K562 (cell line): ENCODE data around the gene TRIO.
"Not testable (repeated sequence)": the region's sequence is repeated elsewhere in the genome, so short reads cannot be mapped to it uniquely, and the experiment has no call there.

Experiments
- BRF1 ChIP-seq: IDR thresholded peaks from 3 replicates; pipeline ENCODE4 v1.6.1; 2011; ENCODE audit warnings: borderline replicate concordance, mild to moderate bottlenecking; ENCODE audit not compliant: insufficient read length; ENCODE audit errors: extremely low read depth
- CBX3 ChIP-seq, 2 experiments: IDR thresholded peaks; 1 replicate in 1 of 2; 2 replicates in 1 of 2; pipeline ENCODE4 v1.6.1; 2012; ENCODE audit warnings: inconsistent platforms in 2 of 2, low read length in 2 of 2, borderline replicate concordance in 1 of 2, control low read depth in 1 of 2
- EP300 ChIP-seq: IDR thresholded peaks from 2 replicates; pipeline ENCODE4 v1.6.1; 2012; ENCODE audit warnings: low read length, improper control_type of control experiment
- FOXK1 ChIP-seq: sonication (generic); formaldehyde crosslinking; IDR thresholded peaks from 2 replicates; pipeline ENCODE4 v1.8.0; 2022; ENCODE audit warnings: missing genetic modification reagents, mild to moderate bottlenecking, borderline replicate concordance
- HDAC8 ChIP-seq: fragments of 450-650 bp; IDR thresholded peaks from 2 replicates; pipeline ENCODE4 v1.6.1; 2016; ENCODE audit warnings: mild to moderate bottlenecking, missing genetic modification characterization, moderate library complexity, missing compliant biosample characterization
- JUN ChIP-seq, 2 experiments: sonication (generic) in 1 of 2; formaldehyde crosslinking in 1 of 2; IDR thresholded peaks; 2 replicates each; pipeline versions ENCODE4 v1.6.1 to v1.8.0; 2012 to 2022; ENCODE audit warnings: borderline replicate concordance in 2 of 2, mild to moderate bottlenecking in 2 of 2, improper control_type of control experiment in 1 of 2, low read depth in 1 of 2, low read length in 1 of 2, missing genetic modification reagents in 1 of 2
- NCOA6 ChIP-seq: fragments of 450-650 bp; IDR thresholded peaks from 2 replicates; pipeline ENCODE4 v1.6.1; 2017; ENCODE audit warnings: mild to moderate bottlenecking
- NRF1 ChIP-seq, 2 experiments: fragments of 450-650 bp; IDR thresholded peaks in 1 of 2; conservative IDR thresholded peaks in 1 of 2; 2 replicates each; pipeline ENCODE4 v1.6.1; 2014; ENCODE audit warnings: mild to moderate bottlenecking in 2 of 2
- SMAD3 ChIP-seq: fragments of 450-650 bp; formaldehyde crosslinking; conservative IDR thresholded peaks from 2 replicates; pipeline ENCODE4 v1.4.0; 2020; ENCODE audit warnings: mild to moderate bottlenecking
- SOX6 ChIP-seq: fragments of 450-650 bp; IDR thresholded peaks from 2 replicates; pipeline ENCODE4 v1.6.1; 2014; ENCODE audit warnings: mild to moderate bottlenecking
- TCF7 ChIP-seq: sonication (generic); IDR thresholded peaks from 2 replicates; pipeline ENCODE4 v1.6.1; 2016; ENCODE audit warnings: antibody characterized with exemption, borderline replicate concordance
- ZKSCAN1 ChIP-seq: fragments of 150-350 bp; IDR thresholded peaks from 2 replicates; pipeline ENCODE4 v1.6.1; 2016; ENCODE audit warnings: low read depth, low read length
- TF ChIP-seq, protein P1 (sequence below), 3 experiments: IDR thresholded peaks in 2 of 3; conservative IDR thresholded peaks in 1 of 3; 2 replicates each; pipeline ENCODE4 v1.5.1; 2011 to 2012; ENCODE audit warnings: low read length in 3 of 3, mild to moderate bottlenecking in 3 of 3, control low read depth in 2 of 3, improper control_type of control experiment in 1 of 3, inconsistent platforms in 1 of 3, low read depth in 1 of 3, mixed read lengths in 1 of 3, moderate library complexity in 1 of 3; ENCODE audit not compliant: insufficient read depth in 2 of 3
- TF ChIP-seq, protein P2 (sequence below): fragments of 250-450 bp; sonication (Bioruptor Pico); IDR thresholded peaks from 2 replicates; pipeline ENCODE4 v1.9.0; 2021; ENCODE audit warnings: mild to moderate bottlenecking, inconsistent platforms

DNA sequence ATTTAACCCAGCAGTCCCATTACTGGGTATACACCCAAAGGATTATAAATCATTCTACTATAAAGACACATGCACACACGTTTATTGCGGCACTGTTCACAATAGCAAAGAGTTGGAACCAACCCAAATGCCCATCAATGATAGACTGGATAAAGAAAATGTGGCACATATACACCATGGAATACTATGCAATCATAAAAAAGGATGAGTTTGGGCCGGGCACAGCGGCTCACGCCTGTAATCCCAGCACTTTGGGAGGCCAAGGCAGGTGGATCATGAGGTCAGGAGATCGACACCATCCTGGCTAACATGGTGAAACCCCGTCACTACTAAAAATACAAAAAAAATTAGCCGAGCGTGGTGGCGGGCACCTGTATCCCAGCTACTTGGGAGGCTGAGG, 249.4 kb downstream of the TRIO start:
- TF ChIP-seq, protein P1, sequence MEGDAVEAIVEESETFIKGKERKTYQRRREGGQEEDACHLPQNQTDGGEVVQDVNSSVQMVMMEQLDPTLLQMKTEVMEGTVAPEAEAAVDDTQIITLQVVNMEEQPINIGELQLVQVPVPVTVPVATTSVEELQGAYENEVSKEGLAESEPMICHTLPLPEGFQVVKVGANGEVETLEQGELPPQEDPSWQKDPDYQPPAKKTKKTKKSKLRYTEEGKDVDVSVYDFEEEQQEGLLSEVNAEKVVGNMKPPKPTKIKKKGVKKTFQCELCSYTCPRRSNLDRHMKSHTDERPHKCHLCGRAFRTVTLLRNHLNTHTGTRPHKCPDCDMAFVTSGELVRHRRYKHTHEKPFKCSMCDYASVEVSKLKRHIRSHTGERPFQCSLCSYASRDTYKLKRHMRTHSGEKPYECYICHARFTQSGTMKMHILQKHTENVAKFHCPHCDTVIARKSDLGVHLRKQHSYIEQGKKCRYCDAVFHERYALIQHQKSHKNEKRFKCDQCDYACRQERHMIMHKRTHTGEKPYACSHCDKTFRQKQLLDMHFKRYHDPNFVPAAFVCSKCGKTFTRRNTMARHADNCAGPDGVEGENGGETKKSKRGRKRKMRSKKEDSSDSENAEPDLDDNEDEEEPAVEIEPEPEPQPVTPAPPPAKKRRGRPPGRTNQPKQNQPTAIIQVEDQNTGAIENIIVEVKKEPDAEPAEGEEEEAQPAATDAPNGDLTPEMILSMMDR (IDR thresholded peaks at IDR 0.05 in 2 of 3, conservative IDR thresholded peaks at IDR 0.05 in 1 of 3; ENCODE audit: insufficient read depth in 2 of 3, low read depth in 1 of 3, low read length in 3 of 3) = not testable (repeated sequence)
- TF ChIP-seq FOXK1 (CRISPR knock-in tag); JUN (IDR thresholded peaks at IDR 0.05; ENCODE audit: borderline replicate concordance, low read depth, low read length); JUN (CRISPR knock-in tag; IDR thresholded peaks at IDR 0.05; ENCODE audit: borderline replicate concordance); HDAC8 (tag); BRF1; NCOA6; SOX6; CBX3 (IDR thresholded peaks at IDR 0.05; ENCODE audit: borderline replicate concordance in 1 of 2, low read length in 2 of 2); SMAD3 (CRISPR knock-in tag); TCF7; NRF1 (conservative IDR thresholded peaks at IDR 0.05 in 1 of 2, IDR thresholded peaks at IDR 0.05 in 1 of 2); ZKSCAN1; EP300: not testable (repeated sequence)
- TF ChIP-seq, protein P2, sequence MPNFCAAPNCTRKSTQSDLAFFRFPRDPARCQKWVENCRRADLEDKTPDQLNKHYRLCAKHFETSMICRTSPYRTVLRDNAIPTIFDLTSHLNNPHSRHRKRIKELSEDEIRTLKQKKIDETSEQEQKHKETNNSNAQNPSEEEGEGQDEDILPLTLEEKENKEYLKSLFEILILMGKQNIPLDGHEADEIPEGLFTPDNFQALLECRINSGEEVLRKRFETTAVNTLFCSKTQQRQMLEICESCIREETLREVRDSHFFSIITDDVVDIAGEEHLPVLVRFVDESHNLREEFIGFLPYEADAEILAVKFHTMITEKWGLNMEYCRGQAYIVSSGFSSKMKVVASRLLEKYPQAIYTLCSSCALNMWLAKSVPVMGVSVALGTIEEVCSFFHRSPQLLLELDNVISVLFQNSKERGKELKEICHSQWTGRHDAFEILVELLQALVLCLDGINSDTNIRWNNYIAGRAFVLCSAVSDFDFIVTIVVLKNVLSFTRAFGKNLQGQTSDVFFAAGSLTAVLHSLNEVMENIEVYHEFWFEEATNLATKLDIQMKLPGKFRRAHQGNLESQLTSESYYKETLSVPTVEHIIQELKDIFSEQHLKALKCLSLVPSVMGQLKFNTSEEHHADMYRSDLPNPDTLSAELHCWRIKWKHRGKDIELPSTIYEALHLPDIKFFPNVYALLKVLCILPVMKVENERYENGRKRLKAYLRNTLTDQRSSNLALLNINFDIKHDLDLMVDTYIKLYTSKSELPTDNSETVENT (CRISPR knock-in tag) = not testable (repeated sequence)
